ENCODE measurements around the gene ADIRF.
"Not testable (repeated sequence)": the region's sequence is repeated elsewhere in the genome, so short reads cannot be mapped to it uniquely, and the experiment has no call there.

The ADIRF gene

DNA sequence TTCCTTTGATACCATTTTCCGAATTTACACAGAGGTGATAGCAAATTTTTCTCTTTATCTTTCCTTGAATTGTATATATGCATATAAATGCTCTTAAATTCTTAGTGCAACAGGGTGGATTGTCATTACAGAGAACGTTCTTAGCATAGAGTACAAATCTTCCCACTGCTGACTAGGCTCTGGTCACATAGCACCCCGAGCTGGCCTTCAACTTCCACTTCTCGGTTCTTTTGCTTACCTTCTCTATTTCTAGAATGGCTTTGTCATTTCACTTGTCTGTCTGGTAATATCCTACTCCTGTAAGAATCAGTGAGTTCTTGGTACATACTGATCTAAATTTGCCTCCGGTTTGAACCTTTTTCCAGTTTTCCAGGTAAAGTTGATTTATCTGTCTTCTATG lies 13.4 kb downstream of the ADIRF start:
- DNase-seq = no peak

DNA sequence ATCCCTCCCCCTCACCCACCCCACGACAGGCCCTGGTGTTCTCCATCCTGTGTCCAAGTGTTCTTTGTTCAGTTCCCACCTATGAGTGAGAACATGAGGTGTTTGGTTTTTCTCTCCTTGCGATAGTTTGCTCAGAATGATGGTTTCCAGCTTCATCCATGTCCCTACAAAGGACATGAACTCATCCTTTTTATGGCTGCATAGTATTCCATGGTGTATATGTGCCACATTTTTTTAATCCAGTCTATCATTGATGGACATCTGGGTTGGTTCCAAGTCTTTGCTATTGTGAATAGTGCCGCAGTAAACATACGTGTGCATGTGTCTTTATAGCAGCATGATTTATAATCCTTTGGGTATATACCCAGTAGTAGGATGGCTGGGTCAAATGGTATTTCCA lies 16.2 kb downstream of the ADIRF start:
- not testable (repeated sequence) for DNase-seq

DNA sequence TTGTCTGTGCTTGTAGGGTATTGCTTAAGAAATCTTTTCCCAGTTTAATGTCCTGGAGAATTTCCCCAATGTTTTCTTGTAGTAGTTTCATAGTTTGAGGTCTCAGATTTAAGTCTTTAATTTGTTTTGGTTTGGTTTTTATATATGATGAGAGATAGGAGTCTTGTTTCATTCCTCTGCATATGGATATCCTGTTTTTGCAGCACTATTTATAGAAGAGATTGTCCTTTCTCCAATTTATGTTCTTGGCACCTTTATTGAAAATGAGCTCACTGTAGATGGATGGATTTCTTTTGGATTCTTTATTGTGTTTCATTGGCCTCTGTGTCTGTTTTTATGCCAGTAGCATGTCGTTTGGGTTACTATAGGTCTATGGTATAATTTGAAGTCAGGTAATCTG lies 20.2 kb downstream of the ADIRF start:
- DNase-seq = no peak

DNA sequence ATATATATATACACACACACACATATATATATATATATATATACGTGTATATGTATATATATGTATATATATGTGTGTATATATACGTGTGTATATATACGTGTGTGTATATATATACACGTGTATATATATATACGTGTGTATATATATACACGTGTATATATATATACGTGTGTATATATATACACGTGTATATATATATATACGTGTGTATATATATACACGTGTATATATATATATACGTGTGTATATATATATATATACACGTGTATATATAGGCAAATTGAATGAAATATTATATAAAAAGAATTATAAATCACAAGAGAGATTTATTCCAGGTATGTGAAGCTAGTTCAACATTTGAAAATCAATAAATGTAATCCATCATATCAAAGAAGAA lies 23.1 kb downstream of the ADIRF start:
- DNase-seq = not testable (repeated sequence)

DNA sequence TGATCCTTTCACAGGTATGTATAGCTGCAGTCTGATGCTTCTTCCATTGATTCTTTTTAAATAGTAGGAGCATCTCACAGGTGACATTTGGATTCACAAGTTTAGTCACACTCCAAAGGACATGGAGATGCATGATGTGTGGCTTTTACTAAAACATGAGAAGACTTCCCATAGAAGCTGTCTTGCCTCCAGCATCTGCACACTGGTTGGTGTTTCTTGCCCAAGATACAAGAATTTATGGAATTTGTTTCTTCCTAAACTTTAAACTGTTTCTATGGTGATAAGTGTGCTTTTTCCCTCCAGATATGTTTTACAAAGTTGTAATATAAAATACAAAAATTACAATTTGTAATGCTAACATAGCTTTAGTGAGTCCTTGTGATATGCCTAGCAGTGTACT lies 24.2 kb downstream of the ADIRF start:
- DNase-seq = no peak

DNA sequence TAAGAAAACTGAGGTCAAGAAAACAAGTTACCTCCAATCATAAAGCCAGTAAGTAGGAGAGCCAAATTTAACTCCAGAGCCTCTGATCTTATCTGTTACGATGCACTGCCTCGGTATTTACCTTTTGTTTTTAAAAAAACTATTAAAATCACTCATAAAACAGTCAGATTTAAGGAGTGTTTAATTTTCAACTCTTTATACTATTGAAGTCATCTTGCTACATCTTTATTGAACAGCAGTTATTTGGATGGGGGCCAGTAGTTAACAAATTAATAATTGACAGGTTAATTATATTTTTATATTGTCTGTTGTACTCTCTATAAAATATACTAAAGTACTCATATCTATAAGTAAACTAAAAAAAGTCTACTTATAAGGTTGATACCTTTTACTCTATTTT lies 24.6 kb downstream of the ADIRF start:
- DNase-seq = no peak

DNA sequence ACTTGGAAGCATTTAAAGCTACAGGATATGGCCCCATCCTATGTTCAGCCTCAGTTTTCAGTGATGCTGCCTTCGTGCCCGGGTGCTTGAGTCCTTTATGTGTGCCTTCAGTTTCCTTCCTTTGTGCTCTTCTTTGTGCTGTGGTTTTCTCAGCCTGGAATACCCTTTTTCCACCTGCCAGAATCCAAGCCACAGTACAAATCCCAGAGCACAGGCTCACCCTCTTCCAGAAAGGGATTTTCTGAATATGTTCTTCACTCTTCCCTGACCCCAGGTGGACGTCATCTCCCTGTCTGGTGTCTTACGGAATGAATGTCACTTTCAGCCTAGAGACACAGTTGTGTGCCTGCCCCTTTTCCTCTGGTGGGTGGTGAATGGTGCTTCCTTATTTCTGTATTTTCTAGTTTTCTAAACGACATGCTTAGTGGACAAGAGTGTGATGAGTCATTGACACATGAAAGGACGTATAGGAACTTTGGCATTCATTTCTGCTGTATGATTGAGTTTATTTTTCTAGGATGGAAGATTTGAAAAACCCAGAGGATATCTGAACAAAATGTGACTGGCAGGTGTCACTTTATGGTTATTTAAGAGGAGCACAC lies 31.6 kb downstream of the ADIRF start:
- not testable (repeated sequence) for DNase-seq

DNA sequence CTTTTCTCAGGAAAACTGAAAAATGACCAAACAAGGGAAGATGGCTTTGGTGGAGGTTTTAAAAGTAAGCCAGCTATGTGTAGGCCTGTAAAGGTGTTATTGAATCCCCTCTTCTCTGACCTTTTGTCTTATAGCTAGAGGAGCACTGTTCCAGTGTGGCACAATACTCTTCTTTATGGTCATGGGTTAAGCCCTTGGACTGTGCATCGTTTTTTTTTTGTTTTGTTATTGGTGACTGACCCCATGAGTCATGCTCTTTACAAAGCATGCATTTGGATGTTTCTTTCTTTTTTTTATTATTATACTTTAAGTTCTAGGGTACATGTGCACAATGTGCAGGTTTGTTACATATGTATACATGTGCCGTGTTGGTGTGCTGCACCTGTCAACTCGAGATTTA lies 32.2 kb downstream of the ADIRF start:
- no peak for DNase-seq

DNA sequence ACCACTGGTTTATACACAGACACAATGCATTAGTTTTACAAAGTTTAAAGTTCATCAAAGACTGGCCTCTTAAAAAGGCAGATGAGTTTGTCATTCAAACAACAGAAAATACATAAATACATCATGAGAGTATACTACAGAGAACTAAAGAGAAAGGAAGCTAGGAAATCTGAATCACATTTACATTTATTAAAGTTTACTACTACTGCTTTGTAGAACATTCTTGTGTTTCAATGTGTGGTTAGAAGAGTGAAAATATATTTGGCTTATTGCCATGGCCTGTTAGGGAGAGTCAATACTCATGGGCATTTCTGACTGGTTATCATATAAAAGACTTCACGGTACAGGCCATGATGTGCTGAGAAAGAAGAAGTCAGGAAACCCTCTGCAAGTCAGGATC lies 38.8 kb downstream of the ADIRF start:
- not testable (repeated sequence) for DNase-seq

DNA sequence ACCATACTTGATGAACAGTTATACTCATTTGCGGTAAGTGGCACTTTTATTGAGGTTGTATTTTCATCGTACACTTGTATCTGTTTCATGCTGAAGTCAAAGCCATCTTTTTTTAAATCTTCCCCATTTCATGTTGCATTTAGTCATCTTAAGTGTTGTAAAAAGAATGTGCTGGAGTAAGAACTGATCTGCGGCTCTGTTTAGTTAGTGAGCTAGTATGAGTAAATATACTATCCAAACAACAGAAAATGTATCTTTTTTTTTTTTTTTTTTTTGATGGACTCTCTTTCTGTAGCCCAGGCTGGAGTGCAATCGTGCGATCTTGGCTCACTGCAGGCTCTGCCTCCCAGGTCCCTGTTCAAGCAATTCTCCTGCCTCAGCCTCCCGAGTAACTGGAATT lies 39.4 kb downstream of the ADIRF start:
- not testable (repeated sequence) for DNase-seq

DNA sequence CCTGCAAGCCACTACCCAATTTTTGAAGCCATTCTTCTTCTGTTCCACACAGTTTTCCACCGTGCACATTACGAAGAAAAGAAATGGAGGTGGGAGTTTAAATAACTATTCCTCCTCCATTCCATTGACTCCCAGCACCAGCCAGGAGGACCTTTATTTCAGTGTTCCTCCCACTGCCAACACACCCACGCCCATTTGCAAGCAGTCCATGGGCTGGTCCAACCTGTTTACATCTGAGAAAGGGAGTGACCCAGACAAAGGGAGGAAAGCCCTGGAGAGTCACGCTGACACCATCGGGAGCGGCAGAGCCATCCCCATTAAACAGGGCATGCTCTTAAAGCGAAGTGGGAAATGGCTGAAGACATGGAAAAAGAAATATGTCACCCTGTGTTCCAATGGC lies 40.0 kb downstream of the ADIRF start:
- not testable (repeated sequence) for DNase-seq

DNA sequence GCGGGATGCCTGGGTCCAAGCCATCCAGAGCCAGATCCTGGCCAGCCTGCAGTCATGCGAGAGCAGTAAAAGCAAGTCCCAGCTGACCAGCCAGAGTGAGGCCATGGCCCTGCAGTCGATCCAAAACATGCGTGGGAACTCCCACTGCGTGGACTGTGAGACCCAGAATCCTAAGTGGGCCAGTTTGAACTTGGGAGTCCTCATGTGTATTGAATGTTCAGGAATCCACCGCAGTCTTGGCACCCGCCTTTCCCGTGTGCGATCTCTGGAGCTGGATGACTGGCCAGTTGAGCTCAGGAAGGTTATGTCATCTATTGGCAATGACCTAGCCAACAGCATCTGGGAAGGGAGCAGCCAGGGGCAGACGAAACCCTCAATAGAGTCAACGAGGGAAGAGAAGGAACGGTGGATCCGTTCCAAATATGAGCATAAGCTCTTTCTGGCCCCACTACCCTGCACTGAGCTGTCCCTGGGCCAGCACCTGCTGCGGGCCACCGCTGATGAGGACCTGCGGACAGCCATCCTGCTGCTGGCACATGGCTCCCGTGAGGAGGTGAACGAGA lies 40.9 kb downstream of the ADIRF start:
- not testable (repeated sequence) for DNase-seq

DNA sequence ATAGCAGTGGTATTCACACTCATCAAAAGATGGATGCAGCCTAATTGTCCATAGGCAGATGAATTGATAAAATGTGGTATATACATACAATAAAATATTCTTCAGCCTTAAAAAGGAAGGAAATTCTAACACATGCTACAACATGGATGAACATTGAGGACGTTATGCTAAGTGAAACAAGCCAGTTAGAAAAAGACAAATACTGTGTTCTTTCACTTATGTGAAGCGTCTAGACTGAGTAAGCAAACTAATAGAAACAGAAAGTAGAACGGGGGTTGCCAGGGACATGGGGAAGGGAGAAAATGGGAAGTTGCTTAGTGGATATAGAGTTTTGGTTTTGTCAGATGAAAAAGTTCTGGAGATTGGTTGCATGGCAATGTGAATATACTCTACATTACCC lies 45.2 kb downstream of the ADIRF start:
- DNase-seq = not testable (repeated sequence)

DNA sequence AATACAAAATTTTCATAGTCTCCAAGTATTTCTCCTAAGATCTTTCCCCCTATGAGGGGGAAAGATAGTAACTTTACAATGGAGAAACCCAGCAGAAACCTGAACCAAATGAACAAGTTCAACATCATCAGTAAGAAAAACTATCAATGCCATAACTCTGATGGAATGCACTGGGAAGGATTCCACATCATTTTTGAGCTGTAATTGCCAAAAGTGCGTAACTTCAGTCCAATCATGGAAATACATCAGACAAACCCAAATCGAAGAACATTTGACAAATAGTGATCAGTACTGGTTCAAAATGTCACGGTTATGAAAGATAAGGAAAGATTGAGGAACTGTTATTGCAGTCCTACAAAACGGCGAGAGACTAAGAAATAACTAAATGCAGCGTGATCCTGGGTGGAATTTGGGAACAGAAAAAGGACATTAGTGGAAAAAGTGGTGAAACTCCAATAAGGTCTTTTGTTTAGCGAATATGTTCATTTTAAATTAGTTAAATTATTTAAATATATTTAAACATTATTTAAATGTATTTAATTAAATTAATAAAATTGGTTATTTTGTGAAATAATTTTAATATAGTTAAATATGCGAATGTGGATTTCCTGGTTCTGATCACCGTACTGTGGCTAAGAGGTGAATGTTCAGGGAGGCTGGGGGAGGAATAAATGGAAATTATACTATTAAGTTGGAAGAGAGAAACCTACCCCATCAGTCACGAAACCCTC lies 46.9 kb downstream of the ADIRF start:
- not testable (repeated sequence) for DNase-seq

DNA sequence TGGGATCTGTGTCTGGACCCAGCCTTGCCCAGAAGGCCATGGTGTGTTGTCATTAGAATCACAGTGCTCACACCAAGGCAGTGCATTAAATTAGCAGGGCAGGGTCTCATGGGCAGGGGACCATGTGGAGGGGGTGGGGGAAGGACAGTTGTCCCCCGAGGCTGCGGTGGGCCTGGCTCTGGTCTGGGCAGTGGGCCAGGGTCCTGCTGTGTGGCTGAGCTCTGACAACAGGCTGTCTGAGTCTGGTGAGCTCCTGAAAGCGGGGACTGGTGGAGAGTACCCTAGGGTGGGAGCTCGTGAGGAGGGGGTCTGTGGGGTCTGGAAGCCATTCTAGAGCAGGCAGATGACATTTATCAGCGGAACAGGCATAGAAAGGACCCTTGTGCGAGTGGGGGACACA lies 49.8 kb downstream of the ADIRF start:
- not testable (repeated sequence) for DNase-seq

DNA sequence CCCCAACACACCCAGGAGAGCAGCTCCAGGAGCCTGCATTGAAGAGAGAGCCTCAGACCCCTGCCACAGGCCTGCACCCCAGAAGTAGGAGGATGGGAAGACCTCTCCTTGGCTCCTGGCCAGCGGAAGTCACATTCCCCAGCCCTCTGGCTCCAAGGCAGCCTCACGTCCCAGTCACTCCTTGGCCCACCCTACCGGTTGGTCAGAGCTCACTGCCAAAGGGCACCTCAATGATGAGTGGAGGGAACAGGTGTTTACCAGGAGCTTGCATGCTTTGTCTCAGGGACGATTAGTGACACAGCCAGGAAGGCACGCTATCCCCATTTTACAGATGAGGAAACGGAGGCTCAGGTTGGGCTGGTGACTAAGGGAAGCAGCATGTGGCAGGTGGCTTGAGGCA lies 50.8 kb downstream of the ADIRF start:
- DNase-seq = not testable (repeated sequence)

DNA sequence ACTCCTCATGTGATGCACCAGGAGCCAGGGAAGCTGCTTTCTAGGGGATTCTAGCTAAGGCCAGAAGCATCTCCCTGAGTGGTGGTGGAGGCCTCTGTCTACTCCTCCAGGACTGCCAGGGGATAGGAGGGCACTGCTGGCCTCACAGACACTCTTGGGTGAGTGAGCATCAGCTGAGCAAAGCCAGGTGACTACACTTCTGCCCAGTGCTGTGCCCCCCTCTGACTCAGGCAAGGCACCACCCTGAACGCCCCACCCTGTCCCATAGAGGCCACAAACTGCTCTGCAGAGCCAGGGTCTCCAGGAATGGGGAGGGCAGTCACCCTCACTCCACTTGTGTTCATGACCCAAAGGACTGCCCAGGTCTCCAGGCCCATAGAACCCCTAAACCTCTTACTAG lies 51.2 kb downstream of the ADIRF start:
- not testable (repeated sequence) for DNase-seq

DNA sequence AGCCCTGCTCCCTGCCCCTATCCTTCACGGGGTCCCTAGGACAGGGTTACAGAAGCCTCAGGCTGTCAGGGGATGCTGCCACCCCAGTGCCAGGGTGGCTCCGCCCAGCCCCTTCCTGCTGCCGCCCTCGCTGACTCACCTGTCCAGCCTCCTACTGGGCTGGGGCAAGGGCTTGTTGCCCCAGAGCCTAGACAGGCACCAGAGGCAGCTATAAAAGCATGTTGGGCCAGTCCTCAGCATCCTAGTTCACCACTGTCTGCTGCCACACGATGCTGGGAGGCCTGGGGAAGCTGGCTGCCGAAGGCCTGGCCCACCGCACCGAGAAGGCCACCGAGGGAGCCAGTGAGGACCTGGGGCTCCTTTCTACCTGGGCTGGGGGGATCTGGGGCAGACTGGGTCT lies 51.8 kb downstream of the ADIRF start, which contains the start of gene FAM25A:
FAM25A (plus strand) TSS at position 239 of the 400 bp plus-strand sequence; CDS start at position 270, 31 bp downstream.
- DNase-seq = not testable (repeated sequence)

Measured in activated naive CD4-positive, alpha-beta T cell (primary cell).